ENCODE measurements around the gene CAMTA1.
"Not testable (repeated sequence)": the region's sequence is repeated elsewhere in the genome, so short reads cannot be mapped to it uniquely, and the experiment has no call there.

- TF ChIP-seq, protein P1, sequence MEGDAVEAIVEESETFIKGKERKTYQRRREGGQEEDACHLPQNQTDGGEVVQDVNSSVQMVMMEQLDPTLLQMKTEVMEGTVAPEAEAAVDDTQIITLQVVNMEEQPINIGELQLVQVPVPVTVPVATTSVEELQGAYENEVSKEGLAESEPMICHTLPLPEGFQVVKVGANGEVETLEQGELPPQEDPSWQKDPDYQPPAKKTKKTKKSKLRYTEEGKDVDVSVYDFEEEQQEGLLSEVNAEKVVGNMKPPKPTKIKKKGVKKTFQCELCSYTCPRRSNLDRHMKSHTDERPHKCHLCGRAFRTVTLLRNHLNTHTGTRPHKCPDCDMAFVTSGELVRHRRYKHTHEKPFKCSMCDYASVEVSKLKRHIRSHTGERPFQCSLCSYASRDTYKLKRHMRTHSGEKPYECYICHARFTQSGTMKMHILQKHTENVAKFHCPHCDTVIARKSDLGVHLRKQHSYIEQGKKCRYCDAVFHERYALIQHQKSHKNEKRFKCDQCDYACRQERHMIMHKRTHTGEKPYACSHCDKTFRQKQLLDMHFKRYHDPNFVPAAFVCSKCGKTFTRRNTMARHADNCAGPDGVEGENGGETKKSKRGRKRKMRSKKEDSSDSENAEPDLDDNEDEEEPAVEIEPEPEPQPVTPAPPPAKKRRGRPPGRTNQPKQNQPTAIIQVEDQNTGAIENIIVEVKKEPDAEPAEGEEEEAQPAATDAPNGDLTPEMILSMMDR (IDR thresholded peaks at IDR 0.05): not testable (repeated sequence)
- not testable (repeated sequence) for TF ChIP-seq POLR2A (IDR thresholded peaks at IDR 0.05)
Measured at GRCh38 chr1:6810146-6810734, 25.0 kb downstream of the CAMTA1 start.
